ENCODE data around the gene ELOVL7.

DNA sequence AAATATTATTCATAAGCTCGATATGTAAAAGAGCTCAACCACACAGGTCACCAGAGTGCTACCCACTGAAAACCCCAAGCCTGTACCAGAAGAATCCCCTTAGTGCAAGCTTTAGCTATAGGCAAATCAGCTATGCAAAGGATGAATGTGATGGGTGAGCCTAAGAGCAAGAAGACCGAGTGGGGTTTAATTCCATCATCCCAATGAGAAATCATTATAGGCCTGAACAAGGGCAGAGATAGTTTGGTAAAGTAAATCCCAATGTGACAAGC lies 21.8 kb downstream of the ELOVL7 start:
- TF ChIP-seq, protein P1, sequence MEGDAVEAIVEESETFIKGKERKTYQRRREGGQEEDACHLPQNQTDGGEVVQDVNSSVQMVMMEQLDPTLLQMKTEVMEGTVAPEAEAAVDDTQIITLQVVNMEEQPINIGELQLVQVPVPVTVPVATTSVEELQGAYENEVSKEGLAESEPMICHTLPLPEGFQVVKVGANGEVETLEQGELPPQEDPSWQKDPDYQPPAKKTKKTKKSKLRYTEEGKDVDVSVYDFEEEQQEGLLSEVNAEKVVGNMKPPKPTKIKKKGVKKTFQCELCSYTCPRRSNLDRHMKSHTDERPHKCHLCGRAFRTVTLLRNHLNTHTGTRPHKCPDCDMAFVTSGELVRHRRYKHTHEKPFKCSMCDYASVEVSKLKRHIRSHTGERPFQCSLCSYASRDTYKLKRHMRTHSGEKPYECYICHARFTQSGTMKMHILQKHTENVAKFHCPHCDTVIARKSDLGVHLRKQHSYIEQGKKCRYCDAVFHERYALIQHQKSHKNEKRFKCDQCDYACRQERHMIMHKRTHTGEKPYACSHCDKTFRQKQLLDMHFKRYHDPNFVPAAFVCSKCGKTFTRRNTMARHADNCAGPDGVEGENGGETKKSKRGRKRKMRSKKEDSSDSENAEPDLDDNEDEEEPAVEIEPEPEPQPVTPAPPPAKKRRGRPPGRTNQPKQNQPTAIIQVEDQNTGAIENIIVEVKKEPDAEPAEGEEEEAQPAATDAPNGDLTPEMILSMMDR (IDR thresholded peaks at IDR 0.05; ENCODE audit: low read length), result no peak
- TF ChIP-seq EZH2 (IDR thresholded peaks at IDR 0.05; ENCODE audit: borderline replicate concordance, low read length), result no peak

Data from OCI-LY1 (cell line).